UCSD-AML1 (cell line): Measurements from ENCODE around the gene SLMAP.
"Not testable (repeated sequence)": the region's sequence is repeated elsewhere in the genome, so short reads cannot be mapped to it uniquely, and the experiment has no call there.

Experiments
- DNase-seq: peaks from one replicate; lab custom pipeline; 2025; ENCODE audit not compliant: unreplicated experiment; lab: John Stamatoyannopoulos, UW

The SLMAP gene

GRCh38 chr3:57826952-57827723 is 71.0 kb downstream of the SLMAP start:
- no peak for DNase-seq

GRCh38 chr3:57827757-57828156 is 71.6 kb downstream of the SLMAP start:
- DNase-seq, result no peak

GRCh38 chr3:57832486-57832885 is 76.4 kb downstream of the SLMAP start:
- no peak for DNase-seq

GRCh38 chr3:57832900-57833313 is 76.8 kb downstream of the SLMAP start:
- DNase-seq, result no peak

GRCh38 chr3:57833763-57834162 is 77.7 kb downstream of the SLMAP start:
- DNase-seq, result no peak

- no peak for DNase-seq
Observed at GRCh38 chr3:57837686-57838085, 81.6 kb downstream of the SLMAP start.

- DNase-seq, result no peak
Observed at GRCh38 chr3:57838627-57839026, 82.5 kb downstream of the SLMAP start.

GRCh38 chr3:57840473-57840872 is 84.4 kb downstream of the SLMAP start:
- no peak for DNase-seq

- DNase-seq, result no peak
Observed at GRCh38 chr3:57841818-57842217, 85.7 kb downstream of the SLMAP start.

GRCh38 chr3:57848177-57848738 is 92.1 kb downstream of the SLMAP start:
- no peak for DNase-seq

- DNase-seq, result no peak
Observed at GRCh38 chr3:57851304-57851703, 95.2 kb downstream of the SLMAP start.

- no peak for DNase-seq
Observed at GRCh38 chr3:57852896-57853295, 96.8 kb downstream of the SLMAP start.

- no peak for DNase-seq
Observed at GRCh38 chr3:57855281-57855680, 99.2 kb downstream of the SLMAP start.

GRCh38 chr3:57855943-57856342 is 99.8 kb downstream of the SLMAP start:
- no peak for DNase-seq

- no peak for DNase-seq
Observed at GRCh38 chr3:57856675-57857074, 100.6 kb downstream of the SLMAP start.

- DNase-seq, result no peak
Observed at GRCh38 chr3:57862894-57863293, 106.8 kb downstream of the SLMAP start.

- DNase-seq, result no peak
Observed at GRCh38 chr3:57863380-57863779, 107.3 kb downstream of the SLMAP start.

- no peak for DNase-seq
Observed at GRCh38 chr3:57864853-57865252, 108.7 kb downstream of the SLMAP start.

- not testable (repeated sequence) for DNase-seq
Observed at GRCh38 chr3:57869110-57869509, 113.0 kb downstream of the SLMAP start.

- DNase-seq, result no peak
Observed at GRCh38 chr3:57872606-57873005, 116.5 kb downstream of the SLMAP start.

- DNase-seq, result no peak
Observed at GRCh38 chr3:57876632-57877031, 120.5 kb downstream of the SLMAP start.

- no peak for DNase-seq
Observed at GRCh38 chr3:57877116-57877515, 121.0 kb downstream of the SLMAP start.

- not testable (repeated sequence) for DNase-seq
Observed at GRCh38 chr3:57884436-57884835, 128.3 kb downstream of the SLMAP start.
